ENCODE data around the gene SRD5A3.
"Not testable (repeated sequence)": the region's sequence is repeated elsewhere in the genome, so short reads cannot be mapped to it uniquely, and the experiment has no call there.

The SRD5A3 gene

GRCh38 chr4:55348466-55348865 is 2.4 kb downstream of the SRD5A3 start:
- Histone ChIP-seq H3K27me3 (ENCODE audit: control insufficient read depth, insufficient read depth, low read length) (no peaks in the 10 kb centered on the region), H3K4me3 (ENCODE audit: low read depth, low read length) (no peak overlapping the region), H3K36me3 (ENCODE audit: control insufficient read depth, insufficient read depth, low read length) (no peaks in the 10 kb centered on the region), H3K9me3 (ENCODE audit: control insufficient read depth, insufficient read depth, low read length) (no peaks in the 10 kb centered on the region), H3K9ac (ENCODE audit: low read depth, low read length) (no peak overlapping the region), H3K4me1 (ENCODE audit: control insufficient read depth, insufficient read depth, low read length) (peaks cover 9% of the 10 kb centered on the region)

GRCh38 chr4:55350870-55351269 is 4.8 kb downstream of the SRD5A3 start:
- H3K9ac ChIP-seq (ENCODE audit: low read depth, low read length), result not testable (repeated sequence)

GRCh38 chr4:55351824-55352223 is 5.8 kb downstream of the SRD5A3 start:
- Histone ChIP-seq H3K4me1 (ENCODE audit: control insufficient read depth, insufficient read depth, low read length) (peaks cover 9% of the 10 kb centered on the region), H3K4me3 (ENCODE audit: low read depth, low read length) (no peak overlapping the region), H3K27me3 (ENCODE audit: control insufficient read depth, insufficient read depth, low read length) (no peaks in the 10 kb centered on the region), H3K36me3 (ENCODE audit: control insufficient read depth, insufficient read depth, low read length) (no peaks in the 10 kb centered on the region), H3K9ac (ENCODE audit: low read depth, low read length) (no peak overlapping the region), H3K9me3 (ENCODE audit: control insufficient read depth, insufficient read depth, low read length) (no peaks in the 10 kb centered on the region)

More at GRCh38 chr4:55350870-55351269, 4.8 kb downstream of the SRD5A3 start:
- not testable (repeated sequence) for H3K27me3 ChIP-seq (ENCODE audit: control insufficient read depth, insufficient read depth, low read length); H3K9me3 ChIP-seq (ENCODE audit: control insufficient read depth, insufficient read depth, low read length); H3K4me1 ChIP-seq (ENCODE audit: control insufficient read depth, insufficient read depth, low read length); H3K36me3 ChIP-seq (ENCODE audit: control insufficient read depth, insufficient read depth, low read length); H3K4me3 ChIP-seq (ENCODE audit: low read depth, low read length)

- H3K4me1 ChIP-seq (ENCODE audit: control insufficient read depth, insufficient read depth, low read length), result peaks cover 8% of the 10 kb centered on the region
- H3K4me3 ChIP-seq (ENCODE audit: low read depth, low read length), result no peak overlapping the region
- H3K27me3 ChIP-seq (ENCODE audit: control insufficient read depth, insufficient read depth, low read length), result no peaks in the 10 kb centered on the region
- no peaks in the 10 kb centered on the region for H3K36me3 ChIP-seq (ENCODE audit: control insufficient read depth, insufficient read depth, low read length)
- H3K9ac ChIP-seq (ENCODE audit: low read depth, low read length), result no peak overlapping the region
- H3K9me3 ChIP-seq (ENCODE audit: control insufficient read depth, insufficient read depth, low read length), result no peaks in the 10 kb centered on the region
These were observed 6.7 kb downstream of the SRD5A3 start for GRCh38 chr4:55352726-55353125.

- not testable (repeated sequence) for H3K4me1 ChIP-seq (ENCODE audit: control insufficient read depth, insufficient read depth, low read length); H3K27me3 ChIP-seq (ENCODE audit: control insufficient read depth, insufficient read depth, low read length); H3K4me3 ChIP-seq (ENCODE audit: low read depth, low read length); H3K9ac ChIP-seq (ENCODE audit: low read depth, low read length); H3K9me3 ChIP-seq (ENCODE audit: control insufficient read depth, insufficient read depth, low read length); H3K36me3 ChIP-seq (ENCODE audit: control insufficient read depth, insufficient read depth, low read length)
These were observed 7.2 kb downstream of the SRD5A3 start for GRCh38 chr4:55353228-55353747.

- H3K9me3 ChIP-seq (ENCODE audit: control insufficient read depth, insufficient read depth, low read length), result no peaks in the 10 kb centered on the region
- no peaks in the 10 kb centered on the region for H3K36me3 ChIP-seq (ENCODE audit: control insufficient read depth, insufficient read depth, low read length)
- H3K9ac ChIP-seq (ENCODE audit: low read depth, low read length), result no peak overlapping the region
- H3K27me3 ChIP-seq (ENCODE audit: control insufficient read depth, insufficient read depth, low read length), result no peaks in the 10 kb centered on the region
- H3K4me3 ChIP-seq (ENCODE audit: low read depth, low read length), result no peak overlapping the region
- H3K4me1 ChIP-seq (ENCODE audit: control insufficient read depth, insufficient read depth, low read length), result no peaks in the 10 kb centered on the region
These were observed 8.6 kb downstream of the SRD5A3 start for GRCh38 chr4:55354648-55355047.

GRCh38 chr4:55355555-55355954 is 9.5 kb downstream of the SRD5A3 start:
- Histone ChIP-seq H3K4me1 (ENCODE audit: control insufficient read depth, insufficient read depth, low read length) (no peaks in the 10 kb centered on the region), H3K27me3 (ENCODE audit: control insufficient read depth, insufficient read depth, low read length) (no peaks in the 10 kb centered on the region), H3K36me3 (ENCODE audit: control insufficient read depth, insufficient read depth, low read length) (no peaks in the 10 kb centered on the region), H3K9ac (ENCODE audit: low read depth, low read length) (no peak overlapping the region), H3K9me3 (ENCODE audit: control insufficient read depth, insufficient read depth, low read length) (no peaks in the 10 kb centered on the region), H3K4me3 (ENCODE audit: low read depth, low read length) (no peak overlapping the region)

GRCh38 chr4:55356991-55357461 is 11.0 kb downstream of the SRD5A3 start:
- no peaks in the 10 kb centered on the region for H3K4me1 ChIP-seq (ENCODE audit: control insufficient read depth, insufficient read depth, low read length)
- H3K9me3 ChIP-seq (ENCODE audit: control insufficient read depth, insufficient read depth, low read length), result no peaks in the 10 kb centered on the region
- H3K36me3 ChIP-seq (ENCODE audit: control insufficient read depth, insufficient read depth, low read length), result peaks cover 3% of the 10 kb centered on the region
- no peak overlapping the region for H3K9ac ChIP-seq (ENCODE audit: low read depth, low read length)
- H3K4me3 ChIP-seq (ENCODE audit: low read depth, low read length), result no peak overlapping the region
- H3K27me3 ChIP-seq (ENCODE audit: control insufficient read depth, insufficient read depth, low read length), result no peaks in the 10 kb centered on the region

- peaks cover 3% of the 10 kb centered on the region for H3K36me3 ChIP-seq (ENCODE audit: control insufficient read depth, insufficient read depth, low read length)
- no peaks in the 10 kb centered on the region for H3K9me3 ChIP-seq (ENCODE audit: control insufficient read depth, insufficient read depth, low read length)
- no peaks in the 10 kb centered on the region for H3K4me1 ChIP-seq (ENCODE audit: control insufficient read depth, insufficient read depth, low read length)
- no peak overlapping the region for H3K9ac ChIP-seq (ENCODE audit: low read depth, low read length)
- no peaks in the 10 kb centered on the region for H3K27me3 ChIP-seq (ENCODE audit: control insufficient read depth, insufficient read depth, low read length)
- H3K4me3 ChIP-seq (ENCODE audit: low read depth, low read length), result no peak overlapping the region
These were observed 12.2 kb downstream of the SRD5A3 start for GRCh38 chr4:55358246-55358645.

- Histone ChIP-seq H3K4me3 (ENCODE audit: low read depth, low read length) (no peak overlapping the region), H3K36me3 (ENCODE audit: control insufficient read depth, insufficient read depth, low read length) (peaks cover 3% of the 10 kb centered on the region), H3K9me3 (ENCODE audit: control insufficient read depth, insufficient read depth, low read length) (no peaks in the 10 kb centered on the region), H3K4me1 (ENCODE audit: control insufficient read depth, insufficient read depth, low read length) (no peaks in the 10 kb centered on the region), H3K27me3 (ENCODE audit: control insufficient read depth, insufficient read depth, low read length) (no peaks in the 10 kb centered on the region), H3K9ac (ENCODE audit: low read depth, low read length) (no peak overlapping the region)
These were observed 12.6 kb downstream of the SRD5A3 start for GRCh38 chr4:55358668-55359067.

- Histone ChIP-seq H3K9ac (ENCODE audit: low read depth, low read length) (no peak overlapping the region), H3K36me3 (ENCODE audit: control insufficient read depth, insufficient read depth, low read length) (peaks cover 3% of the 10 kb centered on the region), H3K9me3 (ENCODE audit: control insufficient read depth, insufficient read depth, low read length) (no peaks in the 10 kb centered on the region), H3K4me1 (ENCODE audit: control insufficient read depth, insufficient read depth, low read length) (no peaks in the 10 kb centered on the region), H3K27me3 (ENCODE audit: control insufficient read depth, insufficient read depth, low read length) (no peaks in the 10 kb centered on the region), H3K4me3 (ENCODE audit: low read depth, low read length) (no peak overlapping the region)
These were observed 13.4 kb downstream of the SRD5A3 start for GRCh38 chr4:55359397-55359916.

- not testable (repeated sequence) for H3K27me3 ChIP-seq (ENCODE audit: control insufficient read depth, insufficient read depth, low read length); H3K9ac ChIP-seq (ENCODE audit: low read depth, low read length); H3K36me3 ChIP-seq (ENCODE audit: control insufficient read depth, insufficient read depth, low read length); H3K4me3 ChIP-seq (ENCODE audit: low read depth, low read length); H3K9me3 ChIP-seq (ENCODE audit: control insufficient read depth, insufficient read depth, low read length)
- H3K4me1 ChIP-seq (ENCODE audit: control insufficient read depth, insufficient read depth, low read length), result peaks cover 24% of the 10 kb centered on the region
These were observed 16.9 kb downstream of the SRD5A3 start for GRCh38 chr4:55362938-55363337.

Data from iPS-15b (cell line).